Dermis microvascular lymphatic vessel endothelial cell (primary cell): ENCODE results near the gene PNP. TPM values are rescaled to one million over a fixed set of nuclear protein-coding genes. Genes with fewer than 3 reads are reported as not detected.
"Not testable (repeated sequence)": the region's sequence is repeated elsewhere in the genome, so short reads cannot be mapped to it uniquely, and the experiment has no call there.

Experiments used
- DNase-seq, 2 donors: peaks; one replicate each; pipeline versions ENCODE4 v3.0.0 to v3.0.0-alpha.2; 2010; ENCODE audit warnings: low read depth in 2 of 2
- total RNA-seq: library from RNA; depleted of rRNA; stranded (reverse); fragments of >200 nt; gene quantifications from 2 replicates; pipeline ENCODE4 v1.2.1, GENCODE V29; 2014

The PNP gene
- total RNA-seq: 222 and 264 TPM in 2 replicates

DNA sequence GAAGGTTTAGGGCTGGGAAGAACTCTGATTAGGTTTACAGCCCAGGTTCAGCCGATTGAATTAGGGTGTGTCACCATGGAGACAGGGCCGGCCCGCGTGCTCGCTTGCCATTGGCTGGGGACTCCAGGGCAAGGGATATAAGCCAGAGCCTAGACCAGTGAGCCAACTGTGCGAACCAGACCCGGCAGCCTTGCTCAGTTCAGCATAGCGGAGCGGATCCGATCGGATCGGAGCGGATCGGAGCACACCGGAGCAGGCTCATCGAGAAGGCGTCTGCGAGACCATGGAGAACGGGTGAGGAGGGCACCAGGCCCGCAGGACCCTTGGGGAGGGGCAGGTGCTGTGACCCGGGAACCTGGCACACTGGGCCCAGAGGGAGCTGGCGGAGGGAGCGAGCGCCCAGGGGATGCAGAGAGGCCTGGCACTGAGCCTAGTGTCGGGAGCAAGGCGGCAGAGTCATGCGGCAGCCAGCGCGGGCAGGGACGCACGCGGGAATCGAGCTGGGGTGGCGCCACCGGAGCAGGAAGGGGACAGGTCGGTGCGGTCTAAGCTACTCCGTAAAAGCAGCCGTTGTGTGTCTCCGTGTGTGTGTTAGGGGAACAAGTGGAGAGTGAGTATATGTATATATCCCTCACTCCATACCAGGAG, at the start of gene PNP:
TSS of gene PNP (plus strand) at position 165 of the 648 bp plus-strand sequence. CDS start at position 284, 119 bp downstream.
- DNase-seq: peak; percentile 89 to 93

DNA sequence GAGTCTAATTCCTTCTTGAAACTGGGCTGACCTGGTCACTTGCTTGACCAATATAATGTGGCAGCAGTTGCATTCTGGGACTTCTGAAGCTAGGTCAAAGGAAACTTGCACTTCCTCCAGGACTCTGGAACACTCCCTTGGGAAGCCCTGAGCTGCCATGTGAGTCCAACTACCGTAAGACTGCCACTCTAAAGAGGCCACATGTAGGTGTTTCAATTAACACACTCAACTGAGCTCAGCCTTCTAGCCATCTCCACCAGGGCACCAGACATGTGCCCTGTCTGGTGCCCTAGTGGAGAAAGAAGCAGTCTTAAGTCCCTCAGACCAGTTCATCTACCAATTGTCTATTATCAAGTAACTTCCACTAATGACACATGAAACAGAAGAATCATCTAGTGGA, 49.8 kb upstream of the PNP start:
- DNase-seq: no peak

DNA sequence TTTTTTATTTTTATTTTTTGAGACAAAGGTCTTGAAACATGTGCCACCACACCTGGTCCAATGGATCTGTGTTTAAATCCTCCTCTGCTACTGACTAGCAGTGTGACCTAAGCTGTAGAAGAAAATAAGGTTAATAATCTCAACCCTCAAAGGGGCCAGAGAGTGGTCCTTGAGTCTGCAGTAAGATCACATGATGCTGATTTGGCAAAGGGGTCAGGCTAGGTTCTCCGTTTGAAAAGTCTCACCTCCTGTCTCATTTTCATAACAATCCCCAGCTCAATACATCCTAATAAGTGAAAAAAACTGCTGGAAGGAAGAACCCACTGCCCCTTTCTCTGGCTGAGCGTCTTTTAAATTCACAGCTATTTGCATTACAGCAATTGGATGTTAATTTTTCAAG, 47.9 kb upstream of the PNP start:
- DNase-seq: no peak

DNA sequence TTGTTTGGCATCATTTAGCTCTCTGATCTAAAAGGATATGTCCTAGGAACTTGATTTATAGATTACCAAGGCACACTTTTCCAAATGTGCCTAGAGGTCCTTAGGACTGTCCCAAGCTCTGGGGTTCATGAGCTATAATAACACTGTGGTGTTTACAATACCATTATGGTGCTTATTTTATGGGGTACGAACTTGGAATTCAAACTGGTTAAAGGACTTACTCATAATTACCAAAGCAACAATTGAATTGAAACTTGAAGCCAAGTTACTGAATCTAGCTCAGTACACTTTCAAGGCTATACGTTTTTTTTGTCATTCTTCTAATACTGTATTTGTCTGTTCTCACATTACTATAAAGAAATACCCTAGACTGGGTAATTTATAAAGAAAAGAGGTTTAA, 46.3 kb upstream of the PNP start:
- no peak for DNase-seq

DNA sequence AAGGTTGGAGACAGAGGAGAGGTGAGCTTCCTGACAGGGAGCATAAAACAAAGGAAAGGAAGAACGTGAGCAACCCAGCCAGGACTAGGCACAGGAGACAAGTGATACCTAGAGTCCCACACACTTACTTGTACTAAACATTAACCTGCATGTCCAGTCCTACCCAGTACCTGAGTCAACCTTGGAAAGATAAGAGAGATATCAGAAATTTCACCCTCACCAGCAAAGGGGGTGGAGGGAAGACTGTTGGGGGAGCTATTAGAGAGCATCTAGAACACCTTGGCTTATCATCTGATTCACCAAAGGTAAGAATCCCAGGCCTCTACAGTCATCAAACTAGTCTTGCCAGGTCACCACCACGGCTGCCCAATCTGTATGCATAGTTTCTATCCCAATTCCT, 44.4 kb upstream of the PNP start:
- no peak for DNase-seq

DNA sequence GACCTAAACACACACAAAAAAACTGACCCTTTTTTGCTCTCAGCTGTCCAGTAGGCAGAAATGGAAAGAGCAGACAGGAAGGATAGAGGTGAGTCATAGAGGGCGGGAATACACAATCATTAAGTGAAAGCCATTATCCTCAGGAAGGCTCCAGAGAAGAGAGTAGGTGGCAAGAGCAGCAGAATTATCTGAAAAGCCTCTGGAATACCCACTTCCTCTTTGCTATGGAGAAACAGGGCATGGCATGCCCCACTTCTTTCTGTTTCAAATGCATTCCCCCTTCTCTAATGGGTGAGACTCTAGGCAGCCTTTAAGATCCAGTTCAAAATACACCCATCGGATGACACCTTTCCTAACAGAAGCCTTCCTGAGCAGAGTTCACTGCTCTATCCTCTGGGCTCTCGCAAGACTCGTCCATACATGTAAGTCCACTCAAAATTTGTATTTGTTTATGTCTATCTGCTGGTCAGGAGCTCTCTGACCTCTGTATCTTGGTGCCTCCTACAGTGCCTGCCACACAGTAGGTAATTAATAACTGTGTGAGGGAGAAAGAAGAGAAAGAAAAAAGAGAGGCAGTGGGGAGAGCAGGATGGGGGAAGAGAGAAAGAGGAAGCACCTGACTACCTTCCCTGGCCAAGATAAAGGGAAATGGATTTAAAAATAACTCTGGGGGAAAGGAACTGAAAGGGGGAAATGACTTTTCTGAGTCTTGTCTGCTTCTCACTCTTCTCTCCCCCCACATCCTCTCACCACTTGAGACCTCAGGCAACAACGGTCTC, 41.8 kb upstream of the PNP start:
- peak; percentile 80 to 86 for DNase-seq

DNA sequence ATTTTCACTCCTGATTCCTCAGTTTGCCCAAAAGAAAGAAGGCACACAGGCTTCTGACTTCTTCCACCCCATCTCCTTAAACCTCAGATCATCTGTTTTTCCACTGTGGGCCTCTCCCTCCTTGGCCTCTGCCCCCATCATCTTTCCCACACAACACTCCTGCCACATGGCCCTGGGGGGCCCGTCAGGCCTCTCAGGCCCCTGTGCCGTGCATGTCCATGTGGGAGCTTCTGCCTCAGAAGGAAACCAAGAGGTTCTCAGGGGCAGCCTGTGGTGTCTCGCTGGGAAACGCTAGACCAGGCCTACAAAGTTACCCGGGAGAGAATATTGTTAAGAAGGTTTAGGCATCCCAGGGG, 41.2 kb upstream of the PNP start:
- DNase-seq: peak in 1 of 2 donors; percentile 8

DNA sequence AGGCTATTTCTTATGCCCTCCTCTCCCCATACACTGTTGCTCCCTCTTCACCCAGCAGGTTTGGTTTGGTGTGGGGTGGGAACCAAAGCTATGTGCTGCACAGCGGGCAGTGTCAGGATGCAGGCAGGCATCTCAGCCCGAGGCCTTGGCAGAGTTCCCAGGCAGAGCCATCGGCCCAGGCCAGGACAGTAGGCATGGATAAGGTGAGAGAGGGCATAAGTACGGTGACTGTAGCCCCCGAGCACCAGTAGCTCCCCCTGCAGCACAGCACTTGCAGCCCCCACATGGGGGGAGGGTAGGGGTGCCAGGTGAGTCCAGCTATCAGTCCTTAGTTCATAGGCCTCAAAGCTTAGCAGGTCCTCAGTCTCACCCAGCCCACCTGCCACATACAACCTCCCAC, 40.4 kb upstream of the PNP start:
- peak in 1 of 2 donors; percentile 32 for DNase-seq

DNA sequence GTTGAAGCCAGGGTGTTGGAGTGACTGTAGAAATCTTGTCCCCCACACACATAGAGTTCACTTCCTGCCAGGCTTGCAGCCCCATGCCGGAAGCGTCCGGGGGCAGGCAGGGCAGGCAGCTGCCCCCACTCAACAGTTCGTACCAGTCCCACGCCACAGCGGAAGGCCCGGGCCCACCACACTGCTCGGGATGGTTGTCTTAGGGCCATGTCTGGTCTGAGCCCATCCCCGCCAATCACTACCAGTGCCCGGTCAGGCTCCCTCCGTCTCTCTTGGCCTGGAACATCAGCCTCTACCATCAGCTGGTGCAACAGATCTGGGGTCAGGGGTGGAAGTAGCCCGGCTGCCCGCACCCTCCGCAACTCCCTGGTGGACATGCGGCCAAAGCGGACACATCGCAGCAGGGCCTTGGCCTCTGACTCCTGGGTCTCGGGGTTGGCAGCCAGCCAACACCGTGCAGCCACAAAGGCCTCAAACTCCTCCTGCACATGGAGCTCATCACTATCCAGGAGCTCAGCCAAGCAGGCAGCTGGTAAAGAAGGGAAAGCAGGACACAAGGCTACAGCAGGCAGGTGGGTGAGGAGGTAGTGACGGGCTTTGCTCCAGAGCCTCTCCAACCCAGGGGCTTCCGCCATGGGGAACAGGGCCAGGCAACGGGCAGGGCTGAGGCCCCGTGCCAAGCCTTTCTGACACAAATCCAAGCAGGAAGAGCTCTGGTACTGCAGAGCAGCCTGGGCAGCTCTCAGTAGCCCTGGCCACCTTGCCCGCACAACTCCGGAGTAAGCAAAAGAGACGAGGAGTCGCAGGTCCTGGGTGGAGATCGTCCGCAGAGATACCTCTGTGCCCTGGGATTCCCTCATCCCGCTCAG, 39.2 kb upstream of the PNP start:
- DNase-seq: peak in 1 of 2 donors; percentile 35

DNA sequence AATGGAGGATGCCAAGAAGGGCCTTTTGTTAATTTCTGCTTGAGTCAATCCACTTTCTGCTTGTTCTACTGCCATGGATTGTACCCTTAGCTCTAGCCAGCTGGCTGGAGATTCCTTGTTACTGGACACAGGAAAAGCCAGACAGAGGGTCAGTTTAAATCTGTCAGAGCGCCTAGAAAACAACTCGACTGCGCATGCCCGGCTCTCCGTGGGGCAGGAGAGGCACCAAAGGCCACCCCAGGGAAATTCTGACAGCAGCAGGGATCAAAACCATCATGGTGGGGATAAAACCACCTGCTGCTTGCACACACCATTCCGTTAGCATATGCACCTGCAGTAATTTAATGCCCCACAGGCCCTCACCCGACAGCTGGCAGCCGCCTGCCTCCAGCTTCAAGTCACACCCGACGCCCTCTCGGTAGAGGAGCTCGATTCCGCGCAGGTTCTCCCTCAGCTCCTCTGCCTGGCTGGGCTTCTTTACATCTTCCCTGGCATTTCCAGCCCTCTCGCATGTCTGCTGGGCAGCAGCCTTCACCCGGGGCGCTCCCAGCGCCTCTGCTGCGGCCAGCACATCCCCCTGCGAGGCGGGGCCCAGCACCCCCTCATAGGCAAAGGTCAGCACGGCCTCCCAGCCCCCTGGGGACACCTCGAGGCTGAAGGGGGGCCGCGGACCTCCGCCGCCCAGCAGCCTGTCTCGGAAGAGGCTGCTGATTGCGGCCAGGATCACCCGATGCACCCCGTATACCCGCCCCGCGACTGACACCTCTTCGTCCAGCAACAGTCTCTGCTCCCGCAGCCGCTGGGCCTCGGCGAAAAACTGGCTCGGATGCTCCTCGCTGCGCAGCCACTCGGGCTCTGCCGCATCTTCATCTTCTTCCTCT, 34.3 kb upstream of the PNP start:
- DNase-seq: peak; percentile 67 to 75

DNA sequence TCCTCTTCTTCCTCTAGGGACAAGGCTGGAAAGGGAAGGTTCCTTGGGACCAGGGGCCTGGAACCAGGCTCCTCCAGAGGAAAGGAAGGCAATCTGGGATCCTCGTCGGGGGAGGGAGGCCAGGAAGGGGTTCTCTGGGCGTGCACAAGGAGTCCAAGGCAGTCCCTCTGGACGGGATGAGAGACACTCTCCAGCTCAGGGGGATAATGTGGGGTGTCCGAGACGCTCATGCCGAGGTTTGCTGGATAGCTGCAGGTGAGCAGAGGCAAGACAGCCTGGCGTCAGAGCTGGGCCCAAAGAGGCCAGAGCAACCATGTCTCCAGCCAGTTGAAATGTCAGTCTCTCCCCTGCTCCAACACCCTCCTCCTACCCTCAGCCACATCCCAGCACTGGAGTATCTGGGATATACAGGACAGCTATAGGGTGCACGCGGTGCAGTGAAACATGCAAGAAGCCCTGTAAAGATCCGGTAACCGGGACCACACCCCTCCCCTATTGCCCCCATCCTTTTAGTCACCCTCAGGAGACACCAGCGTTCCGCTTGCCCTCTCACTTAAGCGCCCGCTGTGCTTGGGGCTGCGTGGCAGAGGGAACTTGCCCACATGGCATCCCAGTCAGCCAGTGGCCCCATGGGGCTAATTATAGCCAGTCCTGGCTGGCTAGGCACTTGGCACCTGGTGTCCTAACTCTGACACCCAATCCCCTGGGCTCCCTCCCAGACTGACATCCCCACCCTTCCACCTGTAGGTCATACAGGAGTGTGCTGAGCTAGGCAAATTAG, 33.4 kb upstream of the PNP start, which contains the start of gene KLHL33:
TSS of gene KLHL33 (minus strand) at position 585 of the 781 bp plus-strand sequence. CDS start at position 230, 355 bp downstream.
- no peak for DNase-seq

DNA sequence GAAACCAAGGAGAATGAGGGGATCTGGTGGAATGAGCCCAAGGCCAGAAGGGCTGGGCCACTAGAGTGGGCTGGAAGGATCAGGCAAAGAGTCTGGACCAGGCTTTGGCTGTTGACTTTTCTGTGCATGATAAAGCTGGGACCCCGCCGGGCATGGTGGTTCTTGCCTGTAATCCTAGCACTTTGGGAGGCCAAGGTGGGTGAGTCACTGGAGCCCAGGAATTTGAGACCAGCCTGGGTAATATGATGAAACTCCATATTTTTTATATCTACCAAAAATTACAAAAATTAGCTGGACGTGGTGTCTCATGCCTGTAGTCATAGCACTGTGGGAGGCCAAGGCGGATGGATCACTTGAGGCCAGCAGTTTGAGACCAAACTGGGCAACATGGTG, 32.8 kb upstream of the PNP start:
- DNase-seq: no peak

DNA sequence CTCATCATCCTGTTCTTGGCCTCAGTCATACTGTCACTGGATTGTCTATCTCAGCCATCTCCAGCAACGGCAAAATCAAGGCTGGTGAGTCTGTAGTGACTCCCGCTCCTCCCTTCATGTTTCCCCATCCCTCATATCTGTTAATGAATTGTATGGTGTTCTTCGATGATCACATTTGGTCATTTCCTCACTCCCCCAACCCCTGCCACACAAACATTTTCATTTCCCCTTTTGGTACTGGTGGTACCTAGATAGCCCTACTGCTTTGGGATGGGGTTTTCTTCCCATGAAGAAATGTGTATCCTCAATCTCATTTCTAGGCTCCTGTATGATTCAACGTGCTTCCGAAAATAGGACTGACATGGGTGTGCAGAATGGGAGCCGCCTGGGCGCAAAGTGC, 30.5 kb upstream of the PNP start:
- DNase-seq: no peak

DNA sequence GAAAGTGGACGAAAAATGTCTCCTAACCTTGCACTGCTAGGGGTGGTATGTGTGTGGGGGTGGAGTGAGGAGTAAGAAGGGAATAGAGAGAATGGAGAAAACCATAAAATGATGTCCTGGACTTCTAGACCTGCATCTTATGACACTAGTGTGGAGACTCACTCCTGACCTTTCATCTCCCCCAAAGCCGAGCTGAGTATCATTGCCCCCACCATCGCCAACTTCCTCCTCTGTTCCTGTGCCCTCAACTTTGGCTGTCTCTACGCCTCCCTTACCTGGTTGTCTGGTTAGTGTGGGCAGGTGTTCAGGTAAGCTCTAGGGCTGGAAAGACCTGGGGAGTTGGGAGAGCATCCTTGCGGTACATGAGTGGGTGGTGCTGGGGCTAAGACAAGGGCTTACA, 28.7 kb upstream of the PNP start:
- no peak for DNase-seq

DNA sequence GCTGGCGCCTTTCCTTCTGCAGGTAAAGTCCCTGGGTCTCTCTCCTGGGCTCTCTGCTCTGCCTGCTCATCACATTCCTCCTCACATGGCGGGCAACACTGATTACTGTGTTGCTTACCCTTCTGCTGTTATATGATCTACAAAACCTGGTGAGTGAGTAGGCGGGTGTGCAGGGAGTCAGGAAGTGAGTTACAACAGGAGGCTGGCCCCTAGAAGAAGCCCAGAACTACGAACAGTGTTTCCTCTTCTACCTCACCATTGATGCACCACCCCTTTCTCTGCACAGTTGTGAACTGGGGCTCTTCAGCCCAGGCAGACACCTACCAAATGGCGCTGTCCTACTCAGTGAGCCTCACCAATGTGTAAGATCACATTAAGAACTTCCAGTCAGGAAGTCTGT, 28.3 kb upstream of the PNP start:
- DNase-seq: peak; percentile 27 to 49

DNA sequence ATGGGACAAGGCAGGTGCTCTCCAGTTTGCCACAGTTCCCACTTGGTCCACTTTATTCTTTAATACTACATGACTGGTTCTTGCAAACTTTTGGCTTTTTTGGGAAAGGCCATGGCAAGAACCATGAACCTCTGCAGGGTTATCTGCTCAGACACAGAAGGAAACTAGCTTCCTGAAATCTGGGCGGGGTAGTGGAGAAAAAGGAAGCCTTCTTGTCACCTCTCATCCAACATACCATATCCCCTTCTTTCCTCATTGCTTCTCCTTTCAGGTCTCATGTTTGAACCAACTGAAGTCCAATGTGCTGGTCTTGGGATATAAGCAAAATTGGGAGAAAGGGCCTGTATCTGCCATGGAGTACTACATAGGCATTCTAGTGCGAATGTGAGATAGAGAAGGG, 27.7 kb upstream of the PNP start:
- no peak for DNase-seq

DNA sequence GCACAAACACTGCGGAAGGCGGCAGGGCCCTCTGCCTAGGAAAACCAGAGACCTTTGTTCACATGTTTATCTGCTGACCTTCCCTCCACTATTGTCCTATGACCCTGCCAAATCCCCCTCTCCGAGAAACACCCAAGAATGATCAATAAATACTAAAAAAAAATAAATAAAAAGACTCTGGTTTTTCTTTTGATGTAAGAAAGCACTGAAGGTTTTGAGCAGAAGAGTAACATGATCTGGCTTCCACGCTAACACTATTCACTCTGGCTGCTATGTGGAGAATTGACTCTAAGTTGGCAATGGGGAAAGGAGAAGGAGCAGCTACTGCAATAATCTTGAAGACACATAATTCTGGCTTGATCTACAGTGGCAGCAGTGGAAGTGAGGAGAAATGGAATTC, 25.6 kb upstream of the PNP start:
- DNase-seq: not testable (repeated sequence)

DNA sequence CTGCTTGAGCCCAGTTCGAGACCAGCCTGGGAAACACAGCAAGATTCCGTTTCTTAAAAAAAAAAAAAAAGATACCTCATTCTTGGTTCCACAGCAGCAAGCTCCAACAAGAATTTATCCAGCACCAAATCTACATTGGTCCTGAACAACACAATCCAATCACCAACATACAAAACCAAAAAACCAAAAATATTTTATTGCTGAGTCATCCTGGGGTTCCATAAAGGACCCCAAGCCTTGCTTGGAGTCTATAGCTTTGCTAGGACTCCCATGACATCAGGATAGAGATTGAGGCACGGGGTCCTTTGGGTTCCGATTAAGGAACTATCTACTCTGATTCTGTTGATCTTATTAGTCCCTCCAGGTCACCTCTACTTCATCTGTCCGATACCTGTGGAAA, 22.3 kb upstream of the PNP start:
- DNase-seq: no peak

DNA sequence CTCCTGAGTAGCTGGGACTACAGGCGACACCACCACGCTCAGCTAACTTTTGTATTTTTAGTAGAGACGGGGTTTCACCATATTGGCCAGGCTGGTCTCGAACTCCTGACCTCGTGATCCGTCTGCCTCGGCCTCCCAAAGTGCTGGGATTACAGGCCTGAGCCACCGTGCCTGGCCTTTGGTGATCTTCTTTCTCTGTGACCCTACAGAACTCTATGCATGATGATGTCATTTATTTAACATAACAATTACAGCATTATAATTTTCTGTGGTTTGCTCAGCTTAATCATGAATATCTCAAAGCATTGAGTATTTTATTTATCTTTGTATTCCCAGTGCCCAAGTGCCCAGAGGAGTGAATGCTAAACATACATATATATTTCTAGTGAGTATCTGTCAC, 16.4 kb upstream of the PNP start:
- not testable (repeated sequence) for DNase-seq
